NCI-H187 treated with DMSO at 0.1 percent for 48 hours (cell line): Measurements from ENCODE around the gene SH3TC1.

Source experiments
- DNase-seq: peaks from one replicate; lab custom pipeline; 2025; lab: John Stamatoyannopoulos, UW

The SH3TC1 gene

GRCh38 chr4:8277356-8278008, 78.4 kb downstream of the SH3TC1 start:
- DNase-seq, result no peak

DNA sequence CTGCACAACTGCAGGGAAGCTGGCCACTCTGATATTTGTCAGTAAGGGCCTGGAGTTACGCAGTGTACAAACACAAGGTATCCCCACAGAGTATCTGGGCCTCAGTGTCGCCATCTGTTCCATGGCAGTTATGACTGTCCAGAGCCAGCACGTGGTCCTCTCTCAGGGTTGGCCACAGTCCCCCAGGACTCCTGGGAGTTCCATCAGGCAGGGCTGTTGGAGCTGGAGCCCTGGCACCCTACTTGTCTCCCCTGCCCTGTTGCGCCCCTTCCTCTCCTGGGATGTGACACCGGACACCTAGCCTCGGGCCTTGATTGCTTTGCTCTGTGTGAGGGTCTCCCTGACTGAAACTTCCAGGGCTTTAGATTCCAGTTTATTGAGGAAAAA, 78.9 kb downstream of the SH3TC1 start:
- DNase-seq, result no peak

DNA sequence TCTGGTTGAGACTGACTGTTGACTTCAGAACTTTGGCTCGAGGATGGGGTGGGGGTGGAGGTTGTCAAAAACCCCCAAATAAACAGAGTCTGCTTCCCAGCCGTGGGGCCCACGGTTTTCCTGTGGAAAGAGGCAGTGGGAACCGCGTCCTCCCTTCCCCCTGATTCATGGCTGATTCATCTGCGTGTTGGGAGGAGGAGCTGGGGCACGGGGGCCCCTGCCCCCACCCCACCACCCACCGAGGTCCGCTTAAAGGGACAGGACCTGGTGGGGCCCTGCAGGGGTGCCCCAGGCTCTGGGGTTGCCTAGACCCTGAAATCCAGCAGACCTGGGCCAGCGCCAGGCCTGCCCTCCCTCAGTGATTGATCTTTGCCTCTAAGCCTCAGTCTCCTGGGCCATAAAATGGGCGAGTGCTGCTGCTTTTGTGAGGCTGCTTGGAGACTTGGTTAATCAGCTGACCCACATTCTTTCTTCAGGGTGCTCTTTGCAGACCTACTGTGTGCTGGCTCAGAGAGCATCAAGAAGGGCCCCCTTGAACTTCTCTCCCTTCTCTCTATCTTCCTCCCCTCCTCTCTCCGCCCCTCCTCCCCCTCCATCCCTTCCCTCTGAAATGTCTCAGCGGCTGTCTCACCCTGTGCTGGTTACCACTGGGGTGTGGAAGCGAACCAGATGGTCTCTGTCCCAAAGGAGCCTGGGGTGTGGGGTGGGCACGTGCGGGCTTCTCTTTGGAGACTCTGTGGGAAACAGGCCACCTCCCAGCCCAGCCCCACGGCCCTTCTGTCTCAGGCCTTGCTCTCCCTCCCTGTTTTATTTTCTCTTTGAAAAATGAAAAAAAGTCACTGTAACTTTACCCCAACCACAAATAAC, 79.6 kb downstream of the SH3TC1 start:
- DNase-seq, result no peak

- DNase-seq, result no peak
Measured at GRCh38 chr4:8279321-8280157, 80.4 kb downstream of the SH3TC1 start.

GRCh38 chr4:8280158-8280875, 81.2 kb downstream of the SH3TC1 start:
- DNase-seq, result no peak

DNA sequence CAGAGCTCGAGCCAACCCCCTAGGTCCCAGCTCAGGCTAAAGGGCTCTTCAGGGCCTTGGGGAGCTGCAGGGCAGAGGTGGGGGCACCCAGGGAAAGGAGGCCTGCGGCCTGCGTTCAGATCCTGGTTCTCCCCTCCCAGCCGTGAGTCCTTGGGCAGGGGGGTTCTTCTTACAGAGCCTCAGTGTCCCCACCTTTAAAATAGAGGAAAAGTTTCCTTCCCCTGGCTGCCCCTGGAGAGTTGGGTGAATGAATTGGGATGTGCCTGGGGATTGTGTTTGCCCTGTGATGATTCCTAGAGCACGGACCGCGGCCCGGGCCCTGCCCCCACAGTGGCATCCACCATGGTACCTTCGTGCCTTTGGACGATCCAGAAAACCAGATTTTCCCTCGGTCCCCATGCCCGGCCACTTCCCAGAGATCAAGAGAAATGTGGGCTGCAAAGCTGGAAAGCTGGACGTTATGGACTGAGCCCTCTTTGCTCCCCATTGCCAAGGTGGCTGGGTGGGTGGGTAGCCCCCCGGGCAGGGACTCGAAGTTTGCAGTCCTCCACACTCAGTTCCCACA, 81.9 kb downstream of the SH3TC1 start:
- DNase-seq, result no peak

GRCh38 chr4:8281519-8282133, 82.5 kb downstream of the SH3TC1 start:
- no peak for DNase-seq

DNA sequence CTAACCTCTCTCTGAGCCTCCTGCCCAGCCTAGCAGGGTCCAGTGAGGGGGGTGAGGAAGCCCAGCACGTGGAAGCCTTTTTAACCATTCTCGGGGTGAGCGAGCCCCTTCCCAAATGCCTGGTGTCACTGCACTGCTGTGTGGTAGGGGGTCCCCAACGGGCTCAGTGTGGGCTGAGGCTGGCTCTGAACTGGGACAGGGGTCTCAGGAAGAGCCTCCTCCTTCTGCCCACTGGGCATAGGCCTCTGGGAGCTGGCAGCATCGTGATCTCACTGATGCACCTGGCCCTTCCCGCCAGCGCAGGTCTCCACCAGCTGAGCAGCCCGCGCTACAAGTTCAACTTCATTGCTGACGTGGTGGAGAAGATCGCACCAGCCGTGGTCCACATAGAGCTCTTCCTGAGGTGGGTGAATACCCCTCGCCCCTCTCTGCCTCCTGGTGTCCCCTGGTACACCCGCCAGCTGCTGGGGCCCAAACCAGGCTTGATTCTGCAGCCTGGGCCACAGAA, 83.1 kb downstream of the SH3TC1 start:
- DNase-seq, result no peak

DNA sequence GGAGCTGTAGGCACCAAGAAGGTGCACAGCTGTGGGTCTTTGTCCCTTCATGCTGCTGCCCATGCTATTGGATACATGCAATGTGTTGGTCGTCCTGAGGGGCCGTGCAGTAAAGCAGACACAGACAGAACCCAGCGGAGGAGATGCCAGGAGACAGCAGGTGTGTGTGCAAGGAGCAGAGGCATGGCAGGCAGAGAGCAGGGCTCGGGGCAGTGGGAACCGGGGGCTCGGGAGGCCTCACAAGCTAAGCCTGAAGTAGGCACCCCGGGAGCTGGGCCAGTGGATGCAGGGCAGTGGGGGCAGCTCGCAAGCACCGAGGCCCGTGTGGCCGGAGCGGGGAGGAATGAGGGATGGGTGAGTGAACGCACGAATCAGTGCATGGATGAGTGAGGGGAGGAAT, 83.7 kb downstream of the SH3TC1 start:
- DNase-seq, result no peak

DNA sequence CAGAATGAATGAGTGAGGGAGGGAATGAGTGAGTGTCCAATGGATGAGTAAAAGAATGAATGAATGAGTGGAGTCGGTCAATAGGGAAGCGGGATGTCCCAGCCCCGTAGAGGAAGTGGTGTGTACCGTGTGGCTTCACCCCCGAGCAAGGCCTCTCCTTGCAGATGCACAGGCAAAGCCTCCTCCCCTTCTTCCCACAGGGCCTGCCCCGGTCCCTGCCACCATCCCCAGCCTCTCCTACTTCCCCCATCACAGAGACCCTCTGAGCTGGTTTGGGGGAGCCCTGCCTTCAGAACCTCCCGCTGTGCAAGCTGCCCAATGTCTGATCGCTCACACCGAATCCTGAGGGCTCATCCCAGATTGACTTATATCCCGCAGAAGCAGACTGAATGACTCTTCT, 84.1 kb downstream of the SH3TC1 start:
- no peak for DNase-seq

- DNase-seq, result no peak
Measured at GRCh38 chr4:8283631-8284121, 84.6 kb downstream of the SH3TC1 start.

GRCh38 chr4:8284391-8284790, 85.3 kb downstream of the SH3TC1 start:
- no peak for DNase-seq

DNA sequence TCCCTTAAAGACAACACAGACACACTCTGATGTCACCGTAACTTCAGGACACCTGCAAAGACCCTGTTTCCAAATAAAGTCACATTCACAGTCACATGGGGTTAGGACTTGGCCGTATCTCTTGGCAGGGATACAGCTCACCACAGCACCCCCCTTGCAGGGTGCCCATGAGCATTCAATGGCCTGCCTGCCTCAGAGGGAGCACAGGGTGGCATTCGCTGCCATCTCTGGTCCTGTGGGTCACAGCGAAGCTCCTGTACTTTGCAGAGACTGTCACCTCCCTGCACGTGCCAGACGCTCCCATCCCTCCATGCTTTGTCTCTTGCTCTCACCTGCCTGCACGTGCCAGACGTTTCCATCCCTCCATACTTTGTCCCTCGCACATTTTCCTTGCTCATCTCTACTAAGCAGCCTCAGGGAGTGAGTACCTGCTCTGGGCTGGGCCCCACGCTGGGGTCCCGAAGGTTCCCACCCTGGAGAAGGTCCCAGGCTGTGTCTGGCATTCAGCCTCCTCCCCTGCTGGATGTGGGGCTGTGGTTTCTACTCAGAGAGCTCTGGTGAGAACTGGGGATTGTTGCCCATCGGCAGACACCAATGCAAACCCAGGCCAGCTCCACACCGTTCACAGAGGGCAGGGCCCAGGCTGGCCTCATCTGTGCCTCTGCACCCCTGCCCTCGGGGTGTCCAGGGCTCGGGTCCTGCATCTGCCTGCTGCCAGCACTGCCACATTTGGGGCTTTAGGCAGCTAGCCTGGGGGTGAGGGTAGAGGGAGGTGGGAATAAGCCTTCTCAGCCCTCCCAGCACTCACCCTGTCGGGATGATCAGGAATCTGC, 86.3 kb downstream of the SH3TC1 start:
- no peak for DNase-seq

DNA sequence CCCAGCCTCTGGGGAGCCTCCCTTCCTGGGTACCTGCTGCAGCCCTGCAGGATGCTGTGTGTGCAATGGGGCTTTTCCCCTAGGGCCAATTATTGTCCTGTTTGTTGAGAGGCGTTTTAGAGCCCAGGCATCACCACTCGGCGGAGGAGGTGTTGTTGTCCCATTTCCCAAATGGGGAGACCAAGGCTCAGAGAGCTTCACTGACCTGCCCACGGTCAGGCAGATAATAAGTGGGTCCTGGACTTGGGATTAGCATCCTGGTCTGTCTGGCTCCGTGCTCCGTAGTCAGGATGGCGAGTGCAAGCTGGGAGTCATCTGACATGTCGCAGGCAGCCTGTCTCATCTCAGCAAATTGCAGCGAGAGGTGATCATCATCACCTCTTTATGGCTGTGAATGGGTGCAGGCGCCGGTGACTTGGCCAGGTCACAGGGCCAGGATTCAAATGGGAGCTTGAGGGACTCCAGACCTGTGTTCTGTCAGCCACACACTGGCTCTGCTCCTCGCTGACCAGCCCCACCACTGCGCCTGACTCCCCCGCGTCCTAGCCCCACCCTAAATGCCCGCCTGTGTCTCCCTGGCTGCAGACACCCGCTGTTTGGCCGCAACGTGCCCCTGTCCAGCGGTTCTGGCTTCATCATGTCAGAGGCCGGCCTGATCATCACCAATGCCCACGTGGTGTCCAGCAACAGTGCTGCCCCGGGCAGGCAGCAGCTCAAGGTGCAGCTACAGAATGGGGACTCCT, 87.1 kb downstream of the SH3TC1 start:
- DNase-seq, result no peak

- DNase-seq, result no peak
Measured at GRCh38 chr4:8286719-8287342, 87.7 kb downstream of the SH3TC1 start.

- no peak for DNase-seq
Measured at GRCh38 chr4:8287343-8288280, 88.5 kb downstream of the SH3TC1 start.

- DNase-seq, result no peak
Measured at GRCh38 chr4:8289151-8289750, 90.2 kb downstream of the SH3TC1 start.
